GM21737 (cell line): ENCODE results near the gene TMEM253.

Experiments used
- ATAC-seq: cut with Tn5 transposase; IDR thresholded peaks from one replicate; pipeline ENCODE4 v1.9.1; 2021; ENCODE audit warnings: mild to moderate bottlenecking, moderate library complexity; ENCODE audit not compliant: unreplicated experiment

The TMEM253 gene

DNA sequence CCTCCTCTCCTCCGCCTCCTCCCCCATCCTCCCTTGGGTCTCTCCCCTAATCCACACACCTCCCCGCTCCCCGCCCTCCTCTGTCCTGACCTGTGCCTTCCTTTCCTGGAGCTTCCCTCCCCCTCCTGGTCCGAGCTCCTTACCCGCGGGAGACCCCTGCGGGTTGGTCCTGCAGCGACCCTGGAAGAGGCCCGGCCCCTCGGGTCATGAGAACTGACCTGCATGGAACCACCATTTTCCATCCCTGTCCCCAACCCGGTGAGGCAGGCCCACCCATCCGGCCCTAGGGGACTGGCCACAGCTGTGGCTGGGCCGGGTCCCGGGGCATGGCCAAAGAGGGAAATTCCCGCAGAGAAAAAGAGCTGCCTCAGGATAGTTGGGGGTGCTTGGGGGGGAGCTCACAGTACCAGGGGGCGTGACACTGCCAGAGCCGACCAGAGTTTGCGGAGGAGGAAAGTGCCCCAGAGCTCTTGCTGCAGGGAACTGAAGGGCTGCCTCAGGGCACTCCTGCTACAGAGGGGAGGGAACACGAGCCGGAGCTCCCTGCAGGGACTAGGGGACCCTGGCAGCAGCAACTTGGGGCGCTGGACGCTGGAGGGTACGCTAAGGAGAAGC lies 30.1 kb upstream of the TMEM253 start:
- no peak for ATAC-seq

GRCh38 chr14:21071225-21072030 lies 29.4 kb upstream of the TMEM253 start:
- ATAC-seq: peak; percentile 65

DNA sequence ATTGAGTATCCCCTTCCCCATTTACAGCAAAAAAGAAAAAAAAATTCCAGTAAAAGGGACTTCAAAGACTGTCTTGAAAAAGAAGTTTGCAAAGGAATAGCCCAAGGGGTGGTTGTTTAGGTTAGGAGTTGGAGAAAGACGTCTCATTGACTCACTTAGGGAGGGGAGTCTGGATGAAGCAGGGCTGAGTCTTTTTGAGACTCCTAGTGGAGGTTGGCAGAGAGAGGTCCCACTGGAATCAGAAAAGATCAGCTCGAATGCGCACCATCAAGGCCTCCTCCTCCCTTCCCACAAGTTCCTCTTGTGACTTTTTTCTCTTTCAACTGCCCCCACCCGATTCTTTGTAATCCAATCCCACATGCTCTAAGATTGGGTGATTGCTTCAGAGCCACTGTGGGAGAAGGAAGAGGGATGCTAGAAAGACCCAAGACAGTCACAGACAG lies 28.8 kb upstream of the TMEM253 start:
- no peak for ATAC-seq

DNA sequence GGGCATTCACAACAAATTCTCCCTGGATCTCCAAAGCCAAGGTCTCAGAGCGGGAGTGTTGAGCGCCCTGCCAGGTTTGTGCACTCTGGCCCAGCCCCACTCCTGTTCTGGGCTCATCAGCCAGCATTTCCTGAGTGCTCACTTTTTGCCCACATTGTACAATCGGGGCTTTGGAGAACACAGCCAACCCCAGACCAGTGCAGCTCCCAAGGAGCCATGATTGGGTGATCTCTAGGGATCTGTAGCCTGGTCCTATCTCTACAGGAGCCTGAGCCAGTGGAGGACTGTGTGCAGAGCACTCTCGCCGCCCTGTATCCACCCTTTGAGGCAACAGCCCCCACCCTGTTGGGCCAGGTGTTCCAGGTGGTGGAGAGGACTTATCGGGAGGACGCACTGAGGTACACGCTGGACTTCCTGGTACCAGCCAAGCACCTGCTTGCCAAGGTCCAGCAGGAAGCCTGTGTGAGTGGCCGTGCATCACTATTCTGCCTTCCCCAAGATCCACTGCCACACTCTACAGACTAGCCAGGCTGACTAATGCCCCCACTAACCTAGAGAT lies 28.0 kb upstream of the TMEM253 start:
- ATAC-seq: no peak

DNA sequence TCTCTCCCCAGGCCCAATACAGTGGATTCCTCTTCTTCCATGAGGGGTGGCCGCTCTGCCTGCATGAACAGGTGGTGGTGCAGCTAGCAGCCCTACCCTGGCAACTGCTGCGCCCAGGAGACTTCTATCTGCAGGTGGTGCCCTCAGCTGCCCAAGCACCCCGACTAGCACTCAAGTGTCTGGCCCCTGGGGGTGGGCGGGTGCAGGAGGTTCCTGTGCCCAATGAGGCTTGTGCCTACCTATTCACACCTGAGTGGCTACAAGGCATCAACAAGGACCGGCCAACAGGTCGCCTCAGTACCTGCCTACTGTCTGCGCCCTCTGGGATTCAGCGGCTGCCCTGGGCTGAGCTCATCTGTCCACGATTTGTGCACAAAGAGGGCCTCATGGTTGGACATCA lies 26.9 kb upstream of the TMEM253 start:
- ATAC-seq: no peak

DNA sequence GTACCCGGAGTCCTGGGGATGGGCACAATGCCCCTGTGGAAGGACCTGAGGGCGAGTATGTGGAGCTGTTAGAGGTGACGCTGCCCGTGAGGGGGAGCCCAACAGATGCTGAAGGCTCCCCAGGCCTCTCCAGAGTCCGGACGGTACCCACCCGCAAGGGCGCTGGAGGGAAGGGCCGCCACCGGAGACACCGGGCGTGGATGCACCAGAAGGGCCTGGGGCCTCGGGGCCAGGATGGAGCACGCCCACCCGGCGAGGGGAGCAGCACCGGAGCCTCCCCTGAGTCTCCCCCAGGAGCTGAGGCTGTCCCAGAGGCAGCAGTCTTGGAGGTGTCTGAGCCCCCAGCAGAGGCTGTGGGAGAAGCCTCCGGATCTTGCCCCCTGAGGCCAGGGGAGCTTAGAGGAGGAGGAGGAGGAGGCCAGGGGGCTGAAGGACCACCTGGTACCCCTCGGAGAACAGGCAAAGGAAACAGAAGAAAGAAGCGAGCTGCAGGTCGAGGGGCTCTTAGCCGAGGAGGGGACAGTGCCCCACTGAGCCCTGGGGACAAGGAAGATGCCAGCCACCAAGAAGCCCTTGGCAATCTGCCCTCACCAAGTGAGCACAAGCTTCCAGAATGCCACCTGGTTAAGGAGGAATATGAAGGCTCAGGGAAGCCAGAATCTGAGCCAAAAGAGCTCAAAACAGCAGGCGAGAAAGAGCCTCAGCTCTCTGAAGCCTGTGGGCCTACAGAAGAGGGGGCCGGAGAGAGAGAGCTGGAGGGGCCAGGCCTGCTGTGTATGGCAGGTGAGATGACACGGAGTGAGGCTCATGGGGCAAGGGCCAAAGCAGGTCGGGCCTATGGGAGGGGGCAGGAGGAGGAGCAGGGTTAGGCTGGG lies 26.2 kb upstream of the TMEM253 start:
- ATAC-seq: no peak

GRCh38 chr14:21075719-21076437 lies 25.0 kb upstream of the TMEM253 start:
- ATAC-seq: no peak

DNA sequence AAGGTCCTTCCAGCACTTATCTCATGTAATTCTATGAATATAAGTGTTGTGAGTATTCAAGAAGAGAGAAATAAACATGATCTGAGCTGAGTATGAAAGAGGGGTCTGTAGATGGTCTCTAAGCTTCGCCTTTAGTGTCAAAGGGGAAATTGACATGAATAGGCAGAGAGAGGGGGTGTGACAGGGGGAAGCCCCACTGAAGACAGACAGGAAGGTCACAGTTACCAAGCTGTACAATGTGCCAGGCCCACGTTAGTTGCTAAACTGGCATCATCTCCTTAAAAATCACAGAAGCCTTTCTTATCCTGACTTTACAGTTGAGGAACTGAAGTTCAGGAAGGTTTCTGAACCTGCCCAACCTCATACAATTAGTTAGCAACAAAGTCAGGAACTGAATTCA lies 23.2 kb upstream of the TMEM253 start:
- ATAC-seq: no peak

DNA sequence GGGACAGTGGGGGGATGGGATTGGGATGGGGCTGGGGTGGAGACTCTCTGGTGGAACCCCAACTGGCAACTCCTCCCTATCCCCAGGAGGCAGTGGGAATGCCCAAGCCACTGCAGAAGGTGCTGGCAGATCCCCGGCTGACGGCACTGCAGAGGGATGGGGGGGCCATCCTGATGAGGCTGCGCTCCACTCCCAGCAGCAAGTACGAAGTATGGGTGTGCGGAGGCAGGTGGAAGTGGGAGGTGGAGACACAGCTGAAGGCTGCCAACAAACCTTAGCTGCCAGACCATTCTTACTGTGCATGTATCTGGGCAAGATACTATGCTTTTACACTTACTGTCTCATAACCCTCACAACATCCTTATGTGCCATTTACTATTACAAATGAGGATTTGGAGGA lies 22.6 kb upstream of the TMEM253 start:
- ATAC-seq: no peak

- ATAC-seq: no peak
Measured at GRCh38 chr14:21078726-21079125, 22.1 kb upstream of the TMEM253 start.

- ATAC-seq: no peak
Measured at GRCh38 chr14:21081521-21082142, 19.2 kb upstream of the TMEM253 start.

DNA sequence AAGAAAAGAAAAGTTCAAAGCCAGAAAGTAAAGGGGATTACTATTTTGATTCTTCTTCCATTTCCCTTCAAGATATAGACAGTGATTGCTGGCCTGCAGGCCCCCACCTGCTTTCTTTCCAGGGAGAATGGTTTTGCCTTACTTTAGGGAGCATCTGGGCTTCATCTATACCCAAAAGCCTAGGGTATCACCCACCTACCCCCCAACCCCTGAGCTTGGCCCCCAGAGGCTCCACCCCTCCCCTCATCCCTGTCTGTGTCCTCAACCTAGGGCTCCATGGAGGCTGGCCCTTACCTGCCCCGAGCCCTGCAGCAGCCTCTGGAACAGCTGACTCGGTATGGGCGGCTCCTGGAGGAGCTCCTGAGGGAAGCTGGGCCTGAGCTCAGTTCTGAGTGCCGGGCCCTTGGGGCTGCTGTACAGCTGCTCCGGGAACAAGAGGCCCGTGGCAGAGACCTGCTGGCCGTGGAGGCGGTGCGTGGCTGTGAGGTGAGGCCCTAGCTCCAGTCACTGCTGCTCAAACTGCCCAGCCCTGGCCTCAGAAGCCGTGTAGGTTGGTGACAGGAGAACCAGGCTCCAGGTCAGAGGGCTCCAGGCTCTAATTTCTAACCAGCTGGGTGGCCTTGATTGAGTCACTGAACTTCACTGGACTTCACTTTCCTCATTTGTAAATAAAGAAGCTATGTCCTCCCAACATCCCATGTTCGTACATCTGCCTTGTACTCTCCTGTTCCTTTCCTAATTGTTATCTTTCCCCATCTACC lies 17.1 kb upstream of the TMEM253 start:
- no peak for ATAC-seq

DNA sequence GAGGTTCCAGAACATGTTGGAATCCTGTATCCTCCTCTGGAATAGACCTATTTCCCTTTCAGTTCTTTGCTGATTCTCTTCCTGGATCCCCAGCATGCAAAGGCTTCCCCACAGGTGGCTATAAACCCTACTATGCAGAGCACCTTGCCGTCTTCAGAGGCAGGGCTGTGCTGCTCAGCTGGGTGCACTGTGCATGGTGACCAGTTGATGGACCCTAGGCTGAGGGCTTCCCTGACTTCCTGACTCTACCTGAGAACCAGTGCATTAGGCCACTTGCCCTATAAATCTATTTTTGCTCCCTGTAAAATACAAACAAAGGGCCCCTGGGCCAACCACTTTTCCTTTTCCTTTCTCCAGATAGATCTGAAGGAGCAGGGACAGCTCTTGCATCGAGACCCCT lies 16.5 kb upstream of the TMEM253 start:
- ATAC-seq: no peak

DNA sequence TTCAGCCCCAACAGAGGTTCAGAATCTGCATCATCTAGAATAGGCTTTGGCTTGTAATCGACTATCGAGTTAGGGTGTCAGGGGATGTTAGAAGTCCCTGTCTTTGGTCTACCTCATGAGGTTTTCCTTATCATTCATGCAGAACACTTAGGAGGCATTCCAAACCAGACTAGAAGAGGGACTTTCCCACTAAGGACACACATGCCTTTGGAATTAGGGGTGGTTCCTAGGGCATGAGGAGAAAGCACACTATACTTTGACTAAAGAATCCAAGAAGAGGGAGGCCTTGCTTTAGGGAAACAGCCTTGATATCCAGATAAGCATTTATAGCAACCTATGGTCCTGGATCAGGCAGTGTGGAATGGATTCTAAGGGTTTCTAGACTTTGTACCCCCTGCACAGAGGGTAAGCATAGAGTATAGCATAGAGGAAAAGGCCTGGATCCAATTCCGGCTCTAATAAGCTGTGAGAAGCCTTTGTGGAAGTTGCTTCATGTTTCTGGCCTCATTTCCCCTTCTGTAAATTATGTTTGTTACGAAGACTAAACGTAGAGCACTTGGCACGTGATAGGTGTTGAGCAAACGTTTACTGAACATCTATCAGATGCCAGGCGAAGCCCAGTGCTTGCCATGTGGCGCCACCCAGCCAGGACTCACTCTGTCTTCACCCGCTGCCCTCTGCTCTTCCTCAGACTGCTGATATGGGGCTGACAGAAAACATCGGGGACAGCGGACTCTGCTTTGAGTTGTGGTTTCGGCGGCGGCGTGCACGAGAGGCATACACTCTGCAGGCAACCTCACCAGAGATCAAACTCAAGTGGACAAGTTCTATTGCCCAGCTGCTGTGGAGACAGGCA lies 15.6 kb upstream of the TMEM253 start:
- ATAC-seq: no peak

GRCh38 chr14:21086908-21087293 lies 14.0 kb upstream of the TMEM253 start:
- ATAC-seq: no peak

DNA sequence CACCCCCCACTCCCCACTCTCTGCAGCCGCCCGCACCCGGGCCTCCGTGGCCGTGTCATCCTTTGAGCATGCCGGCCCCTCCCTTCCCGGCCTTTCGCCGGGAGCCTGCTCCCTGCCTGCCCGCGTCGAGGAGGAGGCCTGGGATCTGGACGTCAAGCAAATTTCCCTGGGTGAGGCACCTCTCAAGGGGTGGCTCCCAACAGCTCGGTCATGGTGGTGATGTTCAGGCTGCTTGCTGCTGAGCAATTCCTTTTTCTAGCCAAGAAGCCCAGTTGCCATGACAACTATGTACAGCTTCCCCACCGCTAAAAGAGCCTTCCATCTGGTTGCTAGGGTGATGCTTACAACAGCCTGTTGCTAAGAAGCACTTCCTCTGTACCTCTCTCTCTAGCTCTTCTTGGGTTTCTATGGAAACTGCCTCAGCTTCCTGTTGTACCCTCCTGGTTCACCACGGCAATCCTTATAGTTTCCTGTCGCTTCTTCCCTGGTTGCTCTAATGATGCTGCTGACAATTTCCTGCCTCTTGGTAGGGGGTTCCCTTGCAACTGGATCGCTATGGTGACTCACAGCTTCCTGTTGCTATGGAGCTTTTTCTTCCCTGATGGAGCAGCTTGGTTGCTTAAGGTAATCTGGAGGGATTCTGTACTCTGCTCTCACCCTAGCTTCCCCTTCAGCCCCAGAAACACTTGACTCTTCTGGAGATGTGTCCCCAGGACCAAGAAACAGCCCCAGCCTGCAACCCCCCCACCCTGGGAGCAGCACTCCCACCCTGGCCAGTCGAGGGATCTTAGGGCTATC lies 13.4 kb upstream of the TMEM253 start:
- no peak for ATAC-seq

DNA sequence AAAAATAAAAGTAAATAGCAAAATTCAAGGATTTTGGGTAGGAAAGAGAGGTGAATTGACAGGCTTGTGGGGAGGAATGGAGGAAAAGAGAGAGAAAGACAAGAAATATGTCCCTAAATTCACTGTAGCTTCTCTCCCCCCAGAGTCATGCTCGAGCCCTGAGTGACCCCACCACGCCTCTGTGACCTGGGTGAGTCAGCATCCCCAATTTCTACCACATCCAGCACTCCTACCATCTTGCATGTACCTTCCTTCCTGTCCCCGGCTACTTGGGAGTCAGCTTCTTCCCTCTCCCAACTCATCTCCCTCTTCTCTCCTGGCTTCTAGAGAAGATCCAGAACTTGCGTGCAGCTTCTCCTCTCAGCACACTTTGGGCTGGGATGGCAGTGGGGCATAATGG lies 12.2 kb upstream of the TMEM253 start:
- ATAC-seq: no peak

DNA sequence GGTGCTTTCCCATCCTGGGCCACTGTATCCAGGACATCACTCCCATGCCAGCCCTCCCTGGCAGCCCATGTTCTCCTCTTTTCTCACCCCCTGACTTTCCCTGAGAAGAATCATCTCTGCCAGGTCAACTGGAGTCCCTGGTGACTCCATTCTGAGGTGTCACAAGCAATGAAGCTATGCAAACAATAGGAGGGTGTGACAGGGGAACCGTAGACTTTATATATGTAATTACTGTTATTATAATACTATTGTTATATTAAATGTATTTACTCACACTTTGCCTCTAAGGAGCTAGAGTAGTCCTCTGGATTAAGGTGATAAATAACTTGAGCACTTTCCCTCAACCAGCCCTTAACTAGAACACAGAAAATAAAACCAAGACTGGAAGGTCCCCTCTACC lies 11.6 kb upstream of the TMEM253 start:
- ATAC-seq: no peak
